Stimulated activated naive CD8-positive, alpha-beta T cell treated with anti-CD3 and anti-CD28 coated beads, Interleukin-15, Interleukin-2, amounts not matched to agents 100 ng/mL and 50 ng/mL, for 24 hours (primary cell): ENCODE results near the gene OR8A1.

ENCODE experiments used
- H3K27ac Mint-ChIP-seq: one replicate; pipeline ENCODE4 v1.8.0; 2021; ENCODE audit warnings: mild to moderate bottlenecking, mixed read lengths
- H3K27me3 Mint-ChIP-seq: one replicate; pipeline ENCODE4 v1.8.0; 2021; ENCODE audit warnings: mixed read lengths
- H3K36me3 Mint-ChIP-seq: one replicate; pipeline ENCODE4 v1.8.0; 2021; ENCODE audit warnings: low read depth, mixed read lengths
- H3K4me1 Mint-ChIP-seq: one replicate; pipeline ENCODE4 v1.8.0; 2021; ENCODE audit warnings: low read depth, mixed read lengths
- H3K4me3 Mint-ChIP-seq: one replicate; pipeline ENCODE4 v1.8.0; 2021; ENCODE audit warnings: mild to moderate bottlenecking, mixed read lengths
- H3K9me3 Mint-ChIP-seq: one replicate; pipeline ENCODE4 v1.8.0; 2021; ENCODE audit warnings: mixed read lengths

Gene OR8A1

DNA sequence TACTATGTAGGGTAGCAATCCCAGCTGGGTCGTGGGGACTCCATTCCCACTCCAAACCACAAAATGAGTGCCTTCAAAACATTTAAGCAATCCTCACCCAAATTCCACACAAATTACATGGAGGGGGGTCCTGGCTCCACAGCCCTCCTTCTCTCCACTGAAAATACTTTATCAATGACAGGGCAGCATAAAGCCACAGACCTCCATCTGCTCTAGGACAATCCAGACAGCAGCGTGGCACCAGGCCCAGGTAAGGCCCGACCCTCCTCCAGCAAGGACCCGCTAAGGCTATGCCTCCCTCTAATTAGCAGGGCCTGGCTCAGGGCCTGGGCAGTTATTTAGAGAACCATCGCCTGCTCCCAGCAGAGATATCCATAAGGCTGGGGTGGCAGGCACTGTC, 41.3 kb downstream of the OR8A1 start, which contains the start of gene PANX3:
Gene PANX3 (plus strand): TSS at position 365 of the 400 bp plus-strand sequence. CDS start 129 bp downstream, outside the sequence.
- Mint-ChIP-seq H3K27me3 (peaks cover 8% of the 10 kb centered on the region), H3K27ac (no peak within 1 kb of the TSS), H3K4me3 (no peak within 1 kb of the TSS), H3K36me3 (no peaks in the 10 kb centered on the region), H3K9me3 (no peaks in the 10 kb centered on the region), H3K4me1 (peaks cover 10% of the 10 kb centered on the region)

DNA sequence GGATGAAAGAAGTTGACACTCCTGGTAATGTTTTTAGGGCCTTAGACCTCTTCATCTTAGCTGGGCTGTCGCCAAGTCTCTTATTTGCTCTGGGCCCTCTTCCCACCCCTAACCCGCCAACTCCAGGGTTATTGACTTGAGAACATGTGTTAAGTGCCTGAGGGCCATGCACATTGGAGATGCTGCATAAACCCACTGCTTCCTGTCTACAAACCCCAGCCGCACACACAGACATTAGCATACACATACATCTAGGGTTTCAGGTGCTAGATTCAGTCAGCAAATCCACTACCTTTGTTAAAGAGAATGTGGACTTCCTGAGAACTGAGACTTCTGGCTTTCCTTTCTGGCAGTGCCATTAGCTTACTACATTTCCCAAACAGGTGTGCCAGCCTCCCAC, 42.2 kb downstream of the OR8A1 start:
- Mint-ChIP-seq H3K9me3 (no peaks in the 10 kb centered on the region), H3K4me1 (peaks cover 10% of the 10 kb centered on the region), H3K36me3 (no peaks in the 10 kb centered on the region), H3K4me3 (no peak overlapping the region), H3K27ac (no peak overlapping the region), H3K27me3 (peaks cover 8% of the 10 kb centered on the region)

DNA sequence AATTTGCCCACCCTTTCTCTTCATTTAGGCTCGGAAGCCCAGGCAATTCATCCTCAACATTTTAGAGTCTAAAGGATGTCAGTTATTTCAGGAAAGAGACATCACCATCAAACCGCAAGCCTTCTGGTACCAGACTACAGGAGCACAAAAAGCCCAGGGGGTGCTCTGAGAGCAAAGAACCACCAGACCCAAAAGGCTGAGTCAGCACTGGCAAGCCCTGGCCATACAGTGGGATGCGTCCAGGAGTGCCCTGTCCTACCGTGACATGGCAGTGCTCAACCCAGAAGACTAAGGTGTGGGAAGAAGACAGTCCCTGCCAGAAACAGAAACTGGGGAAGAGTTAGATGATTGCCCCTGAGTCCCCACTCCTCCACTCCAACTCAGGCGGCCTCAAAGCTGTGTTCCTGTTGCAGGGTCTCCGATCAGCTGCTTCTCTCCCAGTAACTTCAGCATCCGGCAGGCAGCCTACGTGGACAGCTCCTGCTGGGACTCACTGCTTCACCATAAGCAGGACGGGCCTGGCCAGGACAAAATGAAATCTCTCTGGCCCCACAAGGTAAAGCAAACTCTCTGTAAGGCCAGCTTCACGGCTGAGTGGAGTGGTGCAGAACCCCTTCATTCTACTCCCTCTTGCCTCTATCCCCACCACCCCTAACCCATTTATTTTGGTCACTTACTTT, 42.9 kb downstream of the OR8A1 start:
- Mint-ChIP-seq H3K4me1 (peaks cover 10% of the 10 kb centered on the region), H3K36me3 (no peaks in the 10 kb centered on the region), H3K27ac (no peak overlapping the region), H3K4me3 (no peak overlapping the region), H3K9me3 (no peaks in the 10 kb centered on the region), H3K27me3 (peaks cover 14% of the 10 kb centered on the region)

DNA sequence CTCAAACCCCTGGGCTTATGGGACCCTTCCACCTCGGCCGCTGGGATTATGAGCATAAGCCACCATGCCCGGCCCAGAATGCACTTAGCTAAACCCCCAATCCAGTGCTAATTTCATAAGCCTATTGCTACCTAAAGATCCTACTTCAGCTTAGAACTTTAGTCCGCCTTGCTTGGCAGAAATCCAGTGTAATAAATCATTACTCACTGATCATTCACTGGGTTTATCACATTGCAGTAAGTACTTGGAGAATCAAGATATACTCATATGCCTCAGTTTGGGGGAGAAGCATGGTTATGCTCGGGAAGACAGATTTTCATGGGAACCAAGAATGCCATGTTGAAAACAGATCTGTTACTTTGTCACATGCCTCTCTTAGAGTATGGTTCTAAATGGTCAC, 49.1 kb downstream of the OR8A1 start:
- peaks cover 8% of the 10 kb centered on the region for H3K4me1 Mint-ChIP-seq

More for the DNA sequence above, 49.1 kb downstream of the OR8A1 start:
- Mint-ChIP-seq H3K27me3 (peaks cover 16% of the 10 kb centered on the region), H3K27ac (no peak overlapping the region), H3K9me3 (no peaks in the 10 kb centered on the region), H3K4me3 (no peak overlapping the region), H3K36me3 (peaks cover 4% of the 10 kb centered on the region)
